K562 treated with DMSO at 1 percent for 48 hours (cell line): ENCODE measurements around the gene DZIP3. TPM values are rescaled to one million over a fixed set of nuclear protein-coding genes. Genes with fewer than 3 reads are reported as not detected.

Experiments used
- total RNA-seq: library from RNA; unstranded; fragments of 300-600 nt; gene quantifications from 2 replicates; pipeline ENCODE4 v1.2.3, GENCODE V29; 2022; ENCODE audit warnings: low replicate concordance; ENCODE audit errors: extremely low read depth

DZIP3 gene
- total RNA-seq: not detected in 2 replicates

GRCh38 chr3:108589081-108589997 lies at the start of gene DZIP3, which contains the start of gene CIP2A:
TSS of gene DZIP3 (plus strand) at chr3:108589722. CDS start at chr3:108605407, 15,685 bp downstream.
TSS of gene CIP2A (minus strand) at chr3:108589438. CDS start at chr3:108589375, 63 bp downstream.

Other genes starting within 250 kb of the DZIP3 start
- not detected in 2 replicates for gene MYH15, start 79.1 kb upstream of the DZIP3 start, total RNA-seq
- not detected in 2 replicates for gene CIP2A, start 284 bp upstream of the DZIP3 start, total RNA-seq
- not detected in 2 replicates for gene RETNLB, start 167.7 kb downstream of the DZIP3 start, total RNA-seq
- gene TRAT1, start 233.1 kb downstream of the DZIP3 start, total RNA-seq: not detected in 2 replicates